GM21447 (cell line): ENCODE results near the gene MIA2.
"Not testable (repeated sequence)": the region's sequence is repeated elsewhere in the genome, so short reads cannot be mapped to it uniquely, and the experiment has no call there.

Source experiments
- ATAC-seq: cut with Tn5 transposase; IDR thresholded peaks from one replicate; pipeline ENCODE4 v1.9.1; 2021; ENCODE audit not compliant: unreplicated experiment

The MIA2 gene

GRCh38 chr14:39233680-39234326 lies at the start of gene MIA2:
MIA2 (plus strand) TSS chr14:39233915; CDS start chr14:39234115, 200 bp downstream.
- ATAC-seq, result no peak

- no peak for ATAC-seq
These were observed 49.0 kb upstream of the MIA2 start for GRCh38 chr14:39184628-39185255.

- ATAC-seq, result no peak
These were observed 48.3 kb upstream of the MIA2 start for GRCh38 chr14:39185256-39186049.

DNA sequence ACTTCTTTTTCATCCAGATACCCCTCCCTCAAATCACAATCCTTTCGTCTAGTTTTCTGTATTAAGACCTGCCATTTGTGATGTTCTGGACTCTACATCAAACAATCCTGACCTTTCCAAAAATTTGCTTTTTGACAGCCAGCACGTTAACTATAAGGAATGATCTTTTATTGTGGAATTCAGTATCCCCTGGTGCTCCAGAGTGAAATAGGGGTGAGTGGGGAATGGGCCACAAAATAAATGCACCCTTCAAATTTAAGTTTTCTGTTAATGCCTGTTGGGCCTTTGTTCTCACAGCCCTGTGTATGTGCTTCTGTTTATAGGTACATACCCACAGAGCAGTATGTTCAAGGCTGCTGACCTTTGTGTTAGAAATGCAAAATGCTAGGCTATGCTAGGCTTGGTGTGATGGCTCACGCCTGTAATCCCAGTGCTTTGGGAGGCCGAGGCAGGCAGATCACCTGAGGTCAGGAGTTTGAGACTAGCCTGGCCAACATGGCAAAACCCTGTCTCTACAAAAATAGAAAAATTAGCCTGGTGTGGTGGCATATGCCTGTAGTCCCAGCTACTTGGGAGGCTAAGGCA lies 46.7 kb upstream of the MIA2 start:
- no peak for ATAC-seq

DNA sequence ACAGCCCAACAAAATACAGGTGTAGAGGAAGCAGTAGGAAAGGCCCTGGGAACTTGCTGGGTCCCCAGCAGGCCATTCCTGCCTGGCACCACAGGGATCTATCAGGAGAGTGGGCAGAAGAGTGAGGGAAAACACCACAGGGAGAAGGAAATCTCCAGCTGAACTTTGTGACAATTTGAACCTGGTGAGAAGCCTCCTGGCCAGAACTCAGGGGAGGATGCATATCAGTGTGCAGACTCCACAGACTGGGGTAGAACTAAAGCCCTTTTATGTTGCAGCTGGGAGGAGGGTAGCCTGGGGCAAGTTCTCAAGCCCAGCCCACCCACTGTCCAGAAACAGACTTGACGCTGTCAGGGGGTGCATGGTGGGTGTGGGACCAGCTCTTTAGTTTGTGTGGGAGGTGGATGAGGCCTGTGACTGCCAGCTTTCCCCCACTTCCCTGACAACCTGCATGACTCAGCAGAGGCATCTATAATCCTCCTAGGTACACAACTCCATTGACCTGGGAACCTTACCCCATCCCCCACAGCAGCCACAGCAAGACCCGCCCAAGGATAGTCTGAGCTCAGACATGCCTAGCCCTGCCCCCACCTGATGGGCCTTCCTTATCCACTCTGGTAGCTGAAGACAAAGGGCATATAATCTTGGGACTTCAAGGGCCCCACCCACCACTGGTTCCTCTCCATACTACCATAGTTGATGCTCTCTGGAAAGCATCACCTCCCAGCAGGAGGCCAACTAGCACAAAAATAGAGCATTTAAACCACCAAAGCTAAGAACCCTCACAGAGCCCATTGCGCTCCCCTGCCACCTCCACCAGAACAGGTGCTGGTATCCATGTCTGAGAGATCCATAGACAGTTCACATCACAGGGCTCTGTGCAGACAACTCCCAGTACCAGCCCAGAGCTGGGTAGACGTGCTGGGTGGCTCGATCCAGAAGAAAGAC lies 29.8 kb upstream of the MIA2 start:
- no peak for ATAC-seq

DNA sequence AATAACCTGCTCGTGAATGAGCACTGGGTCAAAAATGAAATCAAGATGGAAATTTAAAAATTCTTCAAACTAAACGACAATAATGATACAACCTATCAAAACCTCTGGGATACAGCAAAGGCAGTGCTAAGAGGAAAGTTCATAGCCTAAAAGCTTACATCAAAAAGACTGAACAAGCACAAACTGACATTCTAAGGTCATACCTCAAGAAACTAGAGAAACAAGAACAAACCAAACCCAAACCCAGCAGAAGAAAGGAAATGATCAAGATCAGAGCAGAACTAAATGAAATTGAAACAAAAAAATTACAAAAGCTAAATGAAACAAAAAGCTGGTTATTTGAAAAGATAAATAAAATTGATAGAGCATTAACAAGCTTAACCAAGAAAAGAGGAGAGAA lies 26.3 kb upstream of the MIA2 start:
- ATAC-seq, result not testable (repeated sequence)

DNA sequence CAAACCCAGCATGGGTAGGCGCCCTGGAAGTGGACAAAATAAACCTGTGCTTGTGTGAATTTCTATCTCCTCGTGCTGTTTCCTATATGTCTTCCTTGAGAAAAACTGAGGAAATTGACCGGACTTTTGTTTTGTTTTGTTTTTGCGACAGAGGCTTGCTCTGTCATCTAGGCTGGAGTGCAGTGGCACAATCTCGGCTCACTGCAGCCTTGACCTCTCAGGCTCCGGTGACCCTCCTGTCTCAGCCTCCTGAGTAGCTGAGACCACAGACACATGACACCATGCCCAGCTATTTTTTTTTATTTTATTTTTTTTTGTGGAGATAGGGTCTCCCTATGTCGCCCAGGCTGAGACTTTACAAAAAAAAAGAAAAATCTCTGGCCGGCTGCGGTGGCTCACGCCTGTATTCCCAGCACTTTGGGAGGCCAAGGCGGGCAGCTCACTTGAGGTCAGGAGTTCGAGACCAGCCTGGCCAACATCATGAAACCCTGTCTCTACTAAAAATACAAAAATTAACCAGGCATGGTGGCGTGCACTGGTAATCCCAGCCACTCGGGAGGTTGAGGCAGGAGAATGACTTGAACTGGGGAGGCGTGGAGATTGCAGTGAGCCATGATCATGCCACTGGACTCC lies 22.5 kb upstream of the MIA2 start:
- no peak for ATAC-seq

DNA sequence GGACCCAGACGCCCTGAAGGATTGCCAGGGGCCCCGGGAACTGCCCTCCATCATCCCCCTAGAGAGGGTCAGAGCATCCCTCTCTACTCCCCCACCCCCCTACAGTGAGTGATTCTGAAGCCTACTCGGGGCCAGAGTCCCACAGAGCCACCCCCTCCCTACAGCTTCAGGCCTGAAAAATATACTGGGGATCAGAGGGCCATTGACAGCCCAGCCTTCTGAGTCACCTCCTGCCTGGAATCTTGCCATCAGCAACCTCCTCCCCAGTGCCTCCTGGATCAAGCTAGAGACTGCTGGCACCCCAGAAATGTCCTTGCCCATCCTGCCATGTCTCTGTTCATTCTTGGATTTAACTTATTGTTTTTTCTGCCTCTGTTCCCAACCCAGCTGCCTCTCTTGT lies 21.7 kb upstream of the MIA2 start:
- ATAC-seq, result no peak

DNA sequence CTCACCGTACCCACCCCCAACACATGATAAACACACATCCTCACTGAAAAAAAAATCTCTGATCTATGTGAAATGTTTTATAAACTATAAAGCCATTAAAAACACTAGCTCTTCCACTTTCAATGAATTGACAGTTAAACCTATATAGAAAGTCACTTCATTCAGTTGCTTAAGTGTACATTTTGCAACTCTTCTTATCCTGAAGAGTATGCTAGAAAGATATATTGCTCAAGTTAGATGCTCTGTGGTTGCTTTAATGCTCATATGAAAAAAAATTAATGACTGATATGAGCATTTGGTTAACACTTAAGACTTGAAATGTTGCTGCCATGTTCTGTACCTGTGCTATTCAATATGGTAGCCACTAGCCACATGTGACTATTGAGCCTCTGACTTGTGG lies 21.0 kb upstream of the MIA2 start:
- no peak for ATAC-seq

DNA sequence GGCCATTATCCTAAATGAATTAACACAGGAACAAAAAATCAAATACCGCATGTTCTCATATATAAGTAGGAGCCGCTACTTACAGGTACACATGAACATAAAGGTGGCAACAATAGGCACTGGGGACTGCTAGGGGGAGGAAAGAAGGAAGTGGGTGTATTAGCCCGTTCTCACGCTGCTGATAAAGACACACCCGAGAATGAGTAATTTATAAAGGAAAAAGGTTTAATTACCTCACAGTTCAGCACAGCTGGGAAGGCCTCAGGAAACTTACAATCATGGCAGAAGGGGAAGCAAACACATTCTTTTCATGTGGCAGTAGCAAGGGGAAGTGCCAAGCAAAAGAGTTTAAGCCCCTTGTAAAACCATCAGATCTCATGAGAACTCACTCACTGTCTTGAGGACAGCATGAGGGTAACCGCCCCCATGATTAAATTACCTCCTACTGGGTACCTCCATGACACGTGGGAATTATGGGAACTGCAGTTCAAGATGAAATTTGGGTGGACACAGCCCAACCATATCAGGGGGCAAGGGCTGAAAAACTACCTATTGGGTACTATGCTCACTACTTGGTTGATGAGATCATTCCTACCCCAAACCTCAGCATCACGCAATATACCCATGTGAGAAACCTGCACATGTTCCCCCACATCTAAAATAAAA lies 16.4 kb upstream of the MIA2 start:
- no peak for ATAC-seq

GRCh38 chr14:39218171-39218769 lies 15.4 kb upstream of the MIA2 start:
- ATAC-seq, result no peak

- ATAC-seq, result no peak
These were observed 14.6 kb upstream of the MIA2 start for GRCh38 chr14:39219075-39219499.

GRCh38 chr14:39220473-39220872 lies 13.2 kb upstream of the MIA2 start:
- not testable (repeated sequence) for ATAC-seq

- no peak for ATAC-seq
These were observed 5.7 kb upstream of the MIA2 start for GRCh38 chr14:39228044-39228443.

GRCh38 chr14:39228509-39229221 lies 5.0 kb upstream of the MIA2 start:
- no peak for ATAC-seq

DNA sequence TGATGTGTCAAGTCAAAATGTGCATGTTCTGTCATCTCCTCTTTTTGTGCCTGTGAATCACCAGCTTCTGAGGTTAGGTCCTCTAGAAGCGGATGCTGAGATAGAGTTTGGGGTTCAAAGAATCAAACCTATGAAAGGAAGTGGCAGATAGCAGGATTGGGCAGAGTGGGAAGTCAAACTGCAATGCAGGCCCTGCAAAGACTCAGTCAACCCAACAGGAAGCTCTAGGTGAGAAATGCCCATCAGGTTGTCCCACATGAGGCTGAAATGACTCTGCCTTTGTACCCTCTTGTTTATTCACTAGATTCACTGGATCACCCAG lies 4.5 kb upstream of the MIA2 start:
- no peak for ATAC-seq

DNA sequence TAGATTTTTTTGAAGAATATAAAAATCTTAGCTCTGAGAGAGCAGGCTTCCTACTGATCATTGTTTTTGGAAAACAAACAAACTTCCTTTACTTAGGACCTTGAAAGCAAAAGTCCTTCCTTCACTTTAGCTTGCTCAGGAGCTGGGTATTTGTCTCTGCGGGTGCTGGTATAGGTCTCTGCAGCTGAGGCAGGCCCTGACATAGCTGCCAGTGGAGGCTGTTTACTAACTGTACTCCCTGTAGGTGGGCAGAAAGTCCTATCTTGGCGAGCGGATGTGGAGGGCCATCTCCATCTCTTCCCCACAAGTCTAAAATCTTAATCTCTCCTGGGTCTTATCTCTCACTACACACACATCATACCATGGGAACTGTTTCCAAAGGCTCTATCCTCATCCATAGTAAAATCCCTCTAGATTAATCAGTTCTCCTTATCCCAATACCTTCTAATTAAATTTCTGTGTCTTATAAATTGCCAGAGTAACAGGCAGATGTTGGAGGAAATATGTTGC lies 4.1 kb upstream of the MIA2 start:
- no peak for ATAC-seq

- ATAC-seq, result no peak
These were observed 3.2 kb upstream of the MIA2 start for GRCh38 chr14:39230416-39231035.
